ES-I3 (cell line): ENCODE data around the gene C1orf198.

Experiments used
- H3K36me3 ChIP-seq: 2 replicates; pipeline ENCODE4 v1.6.1; 2013; ENCODE audit warnings: mild to moderate bottlenecking, low read length, control low read depth, moderate library complexity; ENCODE audit not compliant: insufficient read depth
- H3K4me1 ChIP-seq: 2 replicates; pipeline ENCODE4 v1.6.1; 2013; ENCODE audit warnings: mild to moderate bottlenecking, control low read depth, low read length; ENCODE audit not compliant: insufficient read depth
- H3K9ac ChIP-seq: 2 replicates; pipeline ENCODE4 v1.6.1; 2013; ENCODE audit warnings: low read depth, mild to moderate bottlenecking, low read length, moderate library complexity
- H3K9me3 ChIP-seq: 2 replicates; pipeline ENCODE4 v1.6.1; 2013; ENCODE audit warnings: mild to moderate bottlenecking, low read length, moderate library complexity; ENCODE audit not compliant: control insufficient read depth, insufficient read depth

The C1orf198 gene

DNA sequence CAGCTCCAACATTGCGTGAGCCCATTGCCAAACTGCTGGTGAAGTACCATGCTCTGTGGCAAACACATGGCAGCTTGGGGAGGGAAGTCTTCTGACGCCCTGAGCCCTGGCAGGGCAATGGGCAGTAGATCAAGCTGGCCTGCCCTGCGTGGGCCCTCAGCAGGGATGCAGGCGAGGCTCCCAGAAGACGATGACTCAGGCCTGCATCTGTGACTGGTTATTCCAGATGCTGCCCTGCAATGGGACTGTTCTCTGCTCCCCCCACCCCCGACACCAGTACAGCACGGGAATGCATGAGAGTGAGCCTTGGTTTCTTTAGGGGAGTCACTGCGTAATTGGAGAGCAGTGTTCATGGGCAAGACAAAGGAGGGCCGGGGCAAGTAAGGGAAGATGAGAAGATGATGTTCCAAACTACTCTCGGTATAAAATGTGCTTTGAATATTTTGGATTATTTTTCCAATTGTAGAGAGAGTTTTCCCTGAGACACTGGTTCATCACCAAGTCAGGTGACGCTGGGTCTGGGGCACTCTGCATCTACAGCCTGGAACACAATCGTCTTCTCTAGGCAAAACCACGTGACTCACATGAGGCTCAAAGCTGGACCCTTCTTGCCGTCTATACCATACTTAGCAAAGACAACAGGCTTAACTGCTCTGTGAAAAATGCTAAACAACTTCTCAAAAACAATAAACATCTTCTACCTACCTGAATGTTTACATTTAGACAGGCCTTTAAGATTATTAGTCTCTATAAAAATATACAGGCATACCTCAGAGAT is 9.0 kb upstream of the C1orf198 start:
- no peaks in the 10 kb centered on the region for H3K9me3 ChIP-seq
- H3K36me3 ChIP-seq = no peaks in the 10 kb centered on the region
- H3K9ac ChIP-seq = no peak overlapping the region
- 0 out of 2 replicates have a peak, but pooled peaks cover 3% of the 10 kb centered on the region for H3K4me1 ChIP-seq

DNA sequence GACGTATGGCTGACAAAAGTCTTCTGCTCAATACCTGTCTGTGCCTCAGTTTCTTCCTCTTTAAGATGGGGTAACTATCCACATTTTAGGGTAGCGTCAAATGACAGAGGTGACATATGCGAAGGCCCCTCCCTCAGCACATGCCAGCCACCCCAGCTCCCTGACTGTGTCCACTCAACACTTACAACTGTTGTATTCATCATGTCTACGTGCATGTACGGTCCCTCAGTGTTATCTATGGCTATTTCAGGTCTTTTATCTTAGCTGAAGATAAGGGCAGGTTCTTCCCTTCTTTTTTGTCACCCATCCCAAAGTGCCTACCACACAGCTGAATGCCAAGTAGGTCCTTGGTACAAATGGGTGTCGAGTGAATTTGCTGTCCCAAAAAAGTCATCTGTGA is 8.3 kb upstream of the C1orf198 start:
- Histone ChIP-seq H3K36me3 (no peaks in the 10 kb centered on the region), H3K9ac (no peak overlapping the region), H3K9me3 (no peaks in the 10 kb centered on the region), H3K4me1 (0 out of 2 replicates have a peak, but pooled peaks cover 3% of the 10 kb centered on the region)

DNA sequence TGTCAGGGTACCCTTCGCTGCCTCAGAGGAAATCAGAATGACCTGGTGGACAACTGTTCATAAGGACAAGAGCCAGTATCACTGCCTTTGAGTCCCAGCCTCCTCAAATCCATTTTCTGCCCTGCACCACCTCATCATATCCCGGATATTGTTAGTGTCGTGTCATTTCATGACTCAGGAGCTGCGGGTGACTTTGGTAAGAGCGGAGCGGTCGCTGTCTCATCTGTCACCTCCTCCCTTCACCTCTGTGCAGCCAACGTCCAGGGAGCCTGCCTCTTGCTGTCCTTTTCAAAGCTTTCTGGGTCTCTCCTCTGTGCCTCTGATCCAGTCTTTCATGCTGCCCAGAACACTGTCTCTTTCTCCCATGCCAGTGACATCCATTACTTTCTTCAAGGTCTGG is 7.0 kb upstream of the C1orf198 start:
- Histone ChIP-seq H3K9ac (no peak overlapping the region), H3K4me1 (0 out of 2 replicates have a peak, but pooled peaks cover 3% of the 10 kb centered on the region), H3K36me3 (no peaks in the 10 kb centered on the region), H3K9me3 (no peaks in the 10 kb centered on the region)

DNA sequence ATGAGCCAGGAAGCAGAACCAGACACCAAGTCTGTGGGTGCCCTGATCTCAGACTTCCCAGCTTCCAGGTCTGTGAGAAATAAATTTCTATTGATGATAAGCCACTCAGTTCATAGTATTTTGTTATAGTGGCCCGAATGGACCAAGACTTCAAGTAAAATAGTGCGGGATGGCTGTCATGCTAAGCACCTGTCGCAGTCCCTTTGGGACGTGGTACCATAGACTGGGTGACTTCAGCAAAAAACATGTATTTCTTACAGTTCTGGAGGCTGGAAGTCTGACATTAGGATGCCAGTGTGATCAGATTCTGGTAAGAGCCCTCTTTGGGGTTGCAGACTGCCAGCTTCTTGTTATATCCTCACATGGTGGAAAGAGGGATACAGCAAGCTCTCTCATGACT is 2.6 kb upstream of the C1orf198 start:
- Histone ChIP-seq H3K36me3 (no peaks in the 10 kb centered on the region), H3K9me3 (no peaks in the 10 kb centered on the region), H3K4me1 (peaks cover 6% of the 10 kb centered on the region), H3K9ac (no peak overlapping the region)

DNA sequence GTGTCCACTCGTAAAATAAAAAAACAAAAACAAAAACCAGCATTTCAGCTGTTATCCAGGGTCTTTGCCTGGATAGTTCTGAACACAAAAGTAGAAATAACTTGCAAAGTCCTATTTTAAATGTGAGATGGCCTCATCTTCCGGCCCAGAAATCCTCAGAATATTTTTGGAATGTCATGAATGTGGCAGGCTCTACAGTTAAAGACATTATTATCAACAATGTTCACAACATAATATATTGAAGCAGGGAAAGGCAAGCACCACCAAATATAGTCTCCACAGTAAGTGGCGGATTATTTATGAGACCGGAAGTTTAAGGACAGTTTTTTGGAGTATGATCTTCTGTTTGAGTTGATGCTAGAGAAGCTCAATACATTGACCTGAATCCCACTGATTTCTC is 1.2 kb upstream of the C1orf198 start:
- no peaks in the 10 kb centered on the region for H3K9me3 ChIP-seq
- no peaks in the 10 kb centered on the region for H3K36me3 ChIP-seq
- peaks cover 6% of the 10 kb centered on the region for H3K4me1 ChIP-seq
- H3K9ac ChIP-seq = peak overlapping the region; percentile 88

DNA sequence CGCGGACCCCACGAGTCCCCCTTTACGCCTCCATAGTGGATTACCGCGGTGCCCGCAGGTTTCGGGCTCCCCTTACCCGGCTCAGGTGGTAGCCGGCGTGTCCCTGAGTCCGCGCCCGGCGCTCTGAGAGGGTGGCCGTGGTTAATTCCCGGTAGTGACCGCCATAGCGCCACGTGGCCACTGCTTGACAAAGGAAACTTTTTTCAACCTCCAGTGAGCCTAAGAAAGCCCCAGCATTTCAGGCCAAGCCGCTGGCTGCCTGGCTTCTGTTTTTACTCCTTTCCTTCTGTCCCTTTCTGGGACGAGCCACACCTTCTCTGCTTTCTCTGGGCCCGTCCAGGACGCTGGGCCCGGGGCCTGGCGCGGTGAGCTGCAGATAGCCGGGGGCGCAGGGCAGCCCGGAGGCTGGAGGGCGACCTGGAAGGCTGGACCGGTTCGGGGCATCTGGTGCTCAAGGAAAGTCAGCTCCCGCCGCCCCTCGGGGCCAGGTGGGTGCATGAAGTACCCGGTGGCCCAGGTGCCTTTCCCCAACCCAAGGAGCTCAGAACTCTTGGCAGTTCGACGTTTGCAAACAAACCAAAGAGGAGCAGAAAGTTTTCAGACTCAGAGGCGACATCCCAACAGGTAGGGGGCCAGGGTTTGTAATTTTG is 540 bp upstream of the C1orf198 start:
- H3K9ac ChIP-seq = peak overlapping the region; percentile 88
- H3K4me1 ChIP-seq = peaks cover 6% of the 10 kb centered on the region
- no peaks in the 10 kb centered on the region for H3K9me3 ChIP-seq
- H3K36me3 ChIP-seq = no peaks in the 10 kb centered on the region

DNA sequence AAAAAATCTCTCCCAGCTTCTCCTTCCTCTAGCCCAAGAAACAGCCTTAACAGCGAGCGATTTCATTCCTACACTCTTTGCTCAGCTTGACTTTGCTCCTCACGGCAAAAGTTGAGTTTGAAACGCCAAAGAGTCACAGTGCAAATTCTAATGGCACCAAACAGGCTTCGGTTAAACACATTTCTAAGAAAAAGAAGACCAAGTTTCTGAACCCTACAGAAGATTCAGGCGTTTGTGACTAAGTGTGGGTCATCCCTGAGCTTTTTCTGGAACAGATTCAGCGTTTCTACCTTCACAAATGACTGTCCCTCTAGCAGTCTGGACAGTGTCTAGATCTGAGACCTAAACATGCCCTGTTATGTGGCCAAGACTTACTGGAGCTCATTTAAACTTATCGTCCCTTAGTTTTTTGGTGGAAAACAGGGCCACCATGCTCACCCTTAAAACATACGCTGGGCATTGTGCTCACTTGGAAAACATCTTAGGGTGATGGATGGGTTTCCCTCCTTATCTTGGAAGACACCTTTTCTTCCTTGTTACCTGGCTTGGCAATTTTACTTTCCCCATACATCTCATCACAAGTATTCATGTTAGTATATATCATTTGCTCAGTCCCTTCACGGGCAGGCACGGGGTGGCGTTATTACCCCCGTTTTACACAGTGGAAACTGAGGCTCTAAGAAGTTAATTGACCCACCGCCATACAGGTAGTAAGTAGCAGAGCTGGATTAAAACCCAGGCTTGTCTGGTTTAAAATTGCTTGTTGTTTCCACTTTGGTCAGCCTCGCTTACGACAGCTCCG is 1.0 kb downstream of the C1orf198 start:
- H3K9ac ChIP-seq = peak overlapping the region; percentile 80; the same call in 1 of the 2 replicates
- H3K9me3 ChIP-seq = no peaks in the 10 kb centered on the region
- H3K36me3 ChIP-seq = no peaks in the 10 kb centered on the region
- H3K4me1 ChIP-seq = peaks cover 6% of the 10 kb centered on the region

DNA sequence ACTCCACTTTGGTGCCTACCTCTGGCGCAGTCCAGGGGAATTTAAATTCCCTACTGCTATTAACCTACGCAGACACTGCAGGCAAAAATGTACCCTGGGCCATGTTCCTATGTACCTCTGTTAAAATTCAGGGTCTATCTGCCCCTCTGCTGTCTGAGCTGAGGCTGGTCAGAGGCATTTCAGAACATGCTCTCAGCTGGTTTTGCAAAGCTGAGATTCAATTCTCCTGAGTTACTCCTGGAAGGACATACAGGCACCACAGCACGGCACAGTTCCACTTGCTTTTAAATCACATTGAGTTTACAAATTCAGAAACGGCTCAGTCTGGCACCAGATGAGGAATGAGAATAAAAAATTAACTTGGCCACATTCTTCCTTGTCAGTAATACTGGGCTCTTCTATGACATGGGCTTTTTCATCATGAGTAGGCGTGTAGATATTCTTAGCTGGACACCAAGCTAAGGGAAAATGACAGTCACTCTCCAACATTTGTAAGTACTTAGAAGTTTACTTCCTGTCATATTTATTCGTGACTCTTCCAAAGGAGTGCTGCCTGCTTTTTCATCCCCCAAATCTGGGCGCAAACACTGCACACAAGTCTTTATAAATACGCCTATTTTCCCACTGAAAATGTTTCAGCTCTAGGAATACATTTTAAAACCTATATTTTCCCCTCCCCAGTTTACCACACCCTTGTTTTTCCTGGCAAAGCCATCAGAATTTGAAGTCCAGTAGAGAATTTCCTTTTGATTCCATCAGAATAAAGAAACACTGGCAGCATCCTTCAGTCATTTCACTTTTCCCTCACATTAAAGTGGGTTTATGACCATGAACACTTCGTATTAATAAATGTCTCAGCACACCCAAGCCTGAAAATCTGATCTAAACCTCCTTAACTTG is 1.9 kb downstream of the C1orf198 start:
- Histone ChIP-seq H3K36me3 (no peaks in the 10 kb centered on the region), H3K4me1 (peaks cover 6% of the 10 kb centered on the region), H3K9me3 (no peaks in the 10 kb centered on the region), H3K9ac (no peak overlapping the region)

DNA sequence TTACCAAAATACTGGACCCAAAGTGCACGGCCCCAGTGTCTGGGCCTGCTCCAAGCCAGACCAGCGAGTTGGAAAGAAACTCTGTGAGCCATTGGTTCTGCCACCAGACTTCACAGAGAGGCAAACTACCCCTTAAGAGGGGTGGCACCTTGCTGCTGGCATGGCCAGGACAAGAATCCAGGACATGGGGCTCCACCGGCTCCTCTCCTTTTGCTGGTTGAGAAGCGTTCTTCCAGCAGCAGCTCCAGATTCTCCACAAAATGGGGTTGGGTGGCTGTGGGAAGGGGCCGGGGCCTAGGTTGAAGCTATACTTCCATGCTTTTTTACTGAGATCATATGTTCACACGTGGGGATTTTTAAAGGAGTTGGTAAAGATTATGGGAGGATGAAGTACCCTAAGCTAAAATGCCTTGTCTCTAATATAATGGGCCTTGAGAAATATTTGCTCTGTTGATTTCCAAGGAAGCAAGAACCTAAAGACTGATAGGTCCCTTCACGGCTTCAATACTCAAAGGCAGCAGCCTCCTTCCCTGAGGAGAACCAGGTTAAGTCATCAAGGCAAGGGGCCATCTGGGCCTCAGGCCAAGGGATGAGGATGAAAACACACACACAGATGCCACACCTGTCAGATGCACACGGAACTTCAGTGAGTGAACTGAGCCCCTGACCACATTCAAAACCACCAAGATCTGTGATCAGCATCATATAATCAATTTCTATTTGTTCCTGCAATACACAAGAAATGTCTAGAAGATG is 3.1 kb downstream of the C1orf198 start:
- H3K36me3 ChIP-seq = no peaks in the 10 kb centered on the region
- H3K4me1 ChIP-seq = peaks cover 6% of the 10 kb centered on the region
- no peak overlapping the region for H3K9ac ChIP-seq
- H3K9me3 ChIP-seq = no peaks in the 10 kb centered on the region

DNA sequence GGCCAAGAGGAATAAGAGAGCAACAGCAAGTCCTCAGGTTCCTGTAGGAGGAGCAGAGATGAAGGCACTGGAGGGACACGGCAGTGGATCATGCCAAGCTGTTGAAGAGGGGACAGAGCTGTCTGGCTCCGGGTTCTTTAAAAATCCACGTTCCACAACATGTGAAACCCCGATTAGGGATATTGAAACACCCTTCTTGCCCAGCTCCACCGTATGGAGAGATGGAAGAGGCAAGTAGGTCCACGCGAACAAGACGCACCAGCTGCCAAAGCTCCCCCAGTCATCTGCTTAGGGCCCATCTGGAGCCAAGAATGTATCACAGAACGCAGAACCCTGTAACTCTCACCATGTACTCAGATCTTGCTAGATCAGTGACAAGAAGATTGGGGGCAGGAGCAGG is 3.9 kb downstream of the C1orf198 start:
- H3K4me1 ChIP-seq = peaks cover under 1% of the 10 kb centered on the region; the same call in 1 of the 2 replicates
- no peak overlapping the region for H3K9ac ChIP-seq
- H3K36me3 ChIP-seq = no peaks in the 10 kb centered on the region
- H3K9me3 ChIP-seq = no peaks in the 10 kb centered on the region

DNA sequence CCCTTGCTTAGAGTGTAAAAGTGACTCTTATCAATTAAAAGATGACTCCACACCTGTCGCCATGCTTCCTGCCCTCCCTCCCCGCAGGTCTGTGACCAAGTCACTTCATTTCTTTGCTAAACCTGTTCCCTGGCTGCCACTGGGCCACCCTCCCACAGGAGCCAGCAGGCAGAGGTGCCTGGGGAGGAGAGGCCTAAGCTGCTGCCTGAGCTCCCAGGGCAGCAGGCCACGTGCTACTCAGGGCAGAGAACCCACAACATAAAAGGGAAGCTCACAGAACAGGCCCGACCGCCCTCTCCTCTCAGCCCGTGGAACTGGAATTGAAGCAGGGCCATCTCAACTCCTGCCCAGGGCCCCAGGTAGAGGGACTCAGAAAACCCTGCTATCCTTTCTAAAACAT is 4.9 kb downstream of the C1orf198 start:
- Histone ChIP-seq H3K4me1 (no peaks in the 10 kb centered on the region), H3K36me3 (no peaks in the 10 kb centered on the region), H3K9me3 (no peaks in the 10 kb centered on the region), H3K9ac (no peak overlapping the region)

DNA sequence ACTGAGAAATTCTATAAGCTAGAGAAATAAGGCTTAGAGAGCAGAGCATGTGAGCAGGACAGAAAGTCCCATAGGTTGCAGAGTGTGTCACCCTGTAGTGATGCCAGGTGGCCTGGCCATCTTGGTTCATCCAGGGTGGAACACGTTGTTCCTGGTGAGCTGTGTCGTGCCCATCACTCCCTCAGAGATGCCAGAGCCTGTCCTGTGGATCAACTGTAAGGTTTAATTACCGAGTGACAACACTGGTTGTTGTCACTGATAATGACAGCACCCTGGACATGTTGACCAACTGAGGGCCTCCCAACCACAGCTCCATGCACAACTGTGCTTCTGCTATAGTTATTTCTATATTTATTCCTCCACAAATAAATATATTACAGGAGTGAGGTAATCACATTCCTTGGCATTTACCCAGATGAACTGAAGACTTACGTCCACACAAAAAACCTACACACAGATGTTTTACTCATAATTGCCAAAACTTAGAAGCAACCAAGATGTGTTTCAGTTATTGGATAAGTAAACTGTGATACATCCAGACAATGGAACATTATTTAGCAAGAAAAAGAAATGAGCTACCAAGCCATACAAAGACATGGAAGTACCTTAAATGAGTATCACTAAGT is 6.2 kb downstream of the C1orf198 start:
- H3K36me3 ChIP-seq = no peaks in the 10 kb centered on the region
- H3K4me1 ChIP-seq = no peaks in the 10 kb centered on the region
- no peak overlapping the region for H3K9ac ChIP-seq
- no peaks in the 10 kb centered on the region for H3K9me3 ChIP-seq

DNA sequence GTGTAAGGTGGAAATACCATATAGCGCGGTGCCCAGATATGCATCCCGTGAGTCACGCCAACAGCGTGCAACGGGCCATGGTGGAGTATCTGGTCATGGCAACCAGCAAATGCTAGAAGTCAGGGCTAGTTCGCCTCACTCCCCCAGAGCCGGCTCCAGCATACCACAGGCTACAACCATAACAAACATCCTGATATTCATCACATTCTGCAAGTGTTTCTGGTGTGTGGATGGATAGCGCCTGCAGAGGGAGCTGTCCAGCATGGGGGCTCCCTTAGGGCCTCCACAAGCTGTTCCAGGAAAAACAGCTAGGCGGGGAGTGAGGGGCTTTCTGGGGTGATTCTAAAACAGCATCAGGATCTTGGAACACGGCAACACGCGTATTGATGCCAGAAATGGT is 6.8 kb downstream of the C1orf198 start:
- Histone ChIP-seq H3K36me3 (no peaks in the 10 kb centered on the region), H3K9ac (no peak overlapping the region), H3K9me3 (no peaks in the 10 kb centered on the region), H3K4me1 (no peaks in the 10 kb centered on the region)
